KG1 (cell line): ENCODE measurements around the gene FAM118A.
"Not testable (repeated sequence)": the region's sequence is repeated elsewhere in the genome, so short reads cannot be mapped to it uniquely, and the experiment has no call there.

Experiments
- DNase-seq: peaks from one replicate; lab custom pipeline; 2025; lab: John Stamatoyannopoulos, UW

The FAM118A gene

DNA sequence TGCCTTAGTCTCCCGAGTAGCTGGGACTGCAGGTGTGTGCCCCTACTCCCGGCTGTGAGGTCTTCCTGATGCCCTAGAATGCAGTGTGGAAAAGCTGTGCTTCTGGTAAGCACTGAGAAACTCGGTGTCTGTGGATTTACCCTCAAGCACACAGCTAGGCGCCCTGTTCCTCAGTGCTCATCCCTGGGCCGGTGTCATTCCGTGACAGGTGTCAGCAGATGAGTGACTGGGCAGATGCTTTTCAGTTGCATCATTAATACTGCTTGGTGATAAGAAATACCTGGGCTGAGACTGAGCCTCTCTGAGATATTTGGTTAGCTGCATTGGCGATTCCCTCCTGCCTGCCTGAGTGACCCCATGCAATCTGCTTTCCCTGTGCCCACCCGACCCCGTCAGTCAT lies 21.8 kb downstream of the FAM118A start:
- DNase-seq = no peak

DNA sequence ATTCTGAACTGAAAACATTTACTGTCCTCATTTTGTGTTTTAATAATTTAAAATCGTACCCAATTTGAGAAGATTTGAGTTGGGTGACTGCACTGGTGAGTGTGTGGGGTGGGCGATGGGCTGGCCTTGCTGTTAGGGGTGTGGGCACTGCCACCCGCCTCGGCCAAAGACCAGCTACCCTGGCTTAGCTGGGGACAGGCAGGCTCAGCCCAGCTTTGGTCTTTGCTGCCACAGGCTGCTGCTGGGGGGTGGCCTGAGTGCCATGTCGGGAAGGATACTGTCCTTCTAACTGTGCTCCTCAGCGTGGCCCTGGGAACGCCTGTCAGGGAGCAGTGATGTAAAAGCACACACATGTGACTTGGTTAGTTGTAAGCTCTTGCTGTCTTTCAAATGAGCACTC lies 22.3 kb downstream of the FAM118A start:
- DNase-seq = no peak

GRCh38 chr22:45334068-45334467 lies 24.3 kb downstream of the FAM118A start:
- DNase-seq = no peak

GRCh38 chr22:45334528-45334927 lies 24.8 kb downstream of the FAM118A start:
- DNase-seq = no peak

GRCh38 chr22:45335021-45335818 lies 25.5 kb downstream of the FAM118A start:
- DNase-seq = no peak

GRCh38 chr22:45335854-45336522 lies 26.3 kb downstream of the FAM118A start:
- DNase-seq = no peak

- no peak for DNase-seq
These were observed 27.3 kb downstream of the FAM118A start for GRCh38 chr22:45336971-45337431.

DNA sequence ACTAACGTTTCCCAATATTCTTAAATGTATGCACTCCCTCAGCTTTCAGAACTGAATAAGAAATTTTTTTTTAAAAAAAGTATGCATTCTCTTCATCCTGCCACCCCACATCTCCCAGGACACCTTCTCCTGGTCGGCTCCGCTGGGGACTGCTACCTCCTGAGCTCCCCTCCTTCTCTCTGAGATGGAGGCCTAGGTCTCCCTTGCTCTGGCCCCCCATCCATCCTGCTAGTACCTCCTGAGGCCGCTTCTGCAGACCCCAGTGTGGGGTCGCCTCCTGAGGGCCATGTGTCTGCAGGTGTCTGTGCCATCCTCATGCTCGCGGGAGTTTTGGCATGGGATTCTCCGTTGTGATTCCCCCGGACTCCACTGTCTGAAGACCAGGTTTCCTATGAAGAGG lies 27.8 kb downstream of the FAM118A start:
- no peak for DNase-seq

DNA sequence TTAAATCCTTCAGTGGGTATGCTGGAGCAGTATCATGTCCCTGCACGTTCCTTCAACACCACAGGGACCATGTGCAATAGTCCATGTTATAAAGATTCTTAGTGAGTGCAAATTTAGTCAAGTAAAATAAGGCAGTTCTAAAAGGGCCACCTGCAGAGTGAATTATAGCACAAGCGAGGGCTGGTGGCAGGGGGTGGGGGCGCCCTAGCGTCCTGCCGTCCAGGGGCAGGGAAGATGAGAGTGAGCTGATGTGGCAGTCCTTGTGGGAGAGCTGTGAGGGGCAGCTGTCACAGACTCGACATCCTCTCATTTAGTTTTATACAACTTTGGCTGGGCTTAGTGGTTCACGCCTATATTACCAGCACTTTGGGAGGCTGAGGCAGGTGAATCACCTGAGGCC lies 29.1 kb downstream of the FAM118A start:
- no peak for DNase-seq

- no peak for DNase-seq
These were observed 30.6 kb downstream of the FAM118A start for GRCh38 chr22:45340323-45340722.

GRCh38 chr22:45341498-45341897 lies 31.8 kb downstream of the FAM118A start:
- no peak for DNase-seq

- DNase-seq = no peak
These were observed 33.4 kb downstream of the FAM118A start for GRCh38 chr22:45343143-45343542.

- no peak for DNase-seq
These were observed 34.6 kb downstream of the FAM118A start for GRCh38 chr22:45344334-45344733.

DNA sequence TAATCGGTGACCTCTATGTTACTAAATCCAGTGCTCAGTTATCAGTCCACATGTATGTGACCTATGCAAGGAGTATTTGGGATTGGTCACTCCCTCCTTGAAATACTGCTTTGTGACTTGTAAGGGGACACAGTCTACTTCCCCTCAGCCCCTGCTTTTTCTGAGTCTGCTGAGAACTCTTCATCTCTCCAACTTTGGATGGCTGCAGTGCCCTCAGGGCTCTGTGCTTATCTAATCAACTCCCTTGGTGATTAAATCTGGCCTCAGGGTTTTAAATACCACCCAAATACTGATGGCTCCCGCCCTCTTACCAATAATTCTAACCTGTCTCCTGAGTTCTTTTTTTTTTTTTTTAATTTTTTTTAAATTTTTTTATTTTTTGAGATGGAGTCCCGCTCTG lies 40.2 kb downstream of the FAM118A start:
- DNase-seq = no peak

- no peak for DNase-seq
These were observed 42.2 kb downstream of the FAM118A start for GRCh38 chr22:45351956-45352355.

DNA sequence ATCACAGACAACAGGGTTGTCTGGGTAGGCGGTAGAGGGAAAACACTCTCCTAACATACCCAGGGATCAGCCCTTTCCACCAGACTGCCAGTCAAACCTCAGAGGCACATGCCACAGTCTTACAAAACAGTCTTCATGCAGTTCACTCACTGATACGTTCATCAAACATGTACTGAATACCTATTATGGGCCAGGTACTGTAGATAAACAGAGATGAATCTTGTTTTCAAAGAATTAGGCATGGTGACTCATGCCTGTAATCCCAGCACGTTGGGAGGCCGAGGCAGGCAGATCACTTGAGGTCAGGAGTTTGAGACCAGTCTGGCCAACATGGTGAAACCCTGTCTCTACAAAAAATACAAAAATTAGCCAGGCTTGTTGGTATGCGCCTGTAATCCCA lies 43.0 kb downstream of the FAM118A start:
- not testable (repeated sequence) for DNase-seq

DNA sequence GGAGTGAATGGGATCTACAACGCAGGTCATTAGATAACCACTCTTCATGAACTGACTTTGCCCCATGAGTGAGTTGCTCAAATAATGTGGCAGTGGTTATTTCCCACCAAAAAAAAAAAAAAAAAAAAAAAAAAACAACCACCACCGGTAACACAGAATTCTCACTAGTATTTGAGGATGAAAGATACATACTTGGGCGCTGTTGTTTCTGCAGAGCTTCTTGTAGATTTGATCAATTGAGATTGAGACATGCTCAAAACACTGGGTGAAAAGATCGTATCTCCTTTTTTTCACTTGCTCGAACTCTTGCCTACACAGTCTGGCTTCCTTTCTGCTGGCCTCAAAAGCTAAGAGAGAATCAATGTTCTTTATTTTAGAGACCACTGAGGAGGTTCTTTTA lies 44.1 kb downstream of the FAM118A start:
- DNase-seq = no peak

- DNase-seq = no peak
These were observed 47.8 kb downstream of the FAM118A start for GRCh38 chr22:45357490-45357889.

DNA sequence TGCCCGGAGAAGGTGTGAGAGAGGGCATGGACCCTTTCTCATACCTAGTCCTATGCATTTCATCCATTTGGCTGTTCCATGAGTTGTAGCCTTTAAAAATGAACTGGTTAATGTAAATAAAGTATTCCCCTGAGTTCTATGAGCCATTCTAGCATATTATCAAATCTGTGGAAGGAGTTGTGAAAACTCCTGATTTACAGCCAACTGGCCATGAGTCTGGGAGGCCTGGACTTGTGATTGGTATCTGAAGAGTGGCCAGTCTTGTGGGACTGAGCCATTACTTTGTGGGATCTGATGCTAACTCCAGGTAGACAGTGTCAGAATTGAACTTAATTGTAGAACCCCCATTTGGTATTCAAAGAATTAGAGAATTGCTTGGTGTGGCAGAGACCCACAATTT lies 48.4 kb downstream of the FAM118A start:
- no peak for DNase-seq

- no peak for DNase-seq
These were observed 49.9 kb downstream of the FAM118A start for GRCh38 chr22:45359627-45360026.

GRCh38 chr22:45366713-45367112 lies 57.0 kb downstream of the FAM118A start:
- no peak for DNase-seq

- DNase-seq = not testable (repeated sequence)
These were observed 63.9 kb downstream of the FAM118A start for GRCh38 chr22:45373592-45373991.

- no peak for DNase-seq
These were observed 66.3 kb downstream of the FAM118A start for GRCh38 chr22:45376009-45376408.

DNA sequence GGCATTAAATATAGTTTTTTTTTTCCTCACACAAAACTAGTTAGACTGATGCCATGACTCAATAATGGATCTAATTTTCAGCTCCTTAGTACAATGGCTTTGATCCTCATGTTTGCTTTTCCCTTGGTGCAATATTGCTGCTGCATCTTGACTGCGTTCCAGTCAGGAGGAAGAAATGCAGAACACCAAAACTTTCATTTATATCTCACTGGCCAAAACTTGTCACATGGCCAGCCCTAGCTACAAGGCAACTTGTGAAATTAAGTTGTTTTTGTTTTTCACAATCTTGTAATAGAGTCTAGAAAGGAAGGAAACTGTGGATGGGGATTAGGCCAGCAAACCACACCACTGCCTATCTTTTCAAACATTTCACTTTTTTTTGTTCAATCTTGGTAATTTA lies 67.0 kb downstream of the FAM118A start:
- peak; percentile 4 for DNase-seq
